ENCODE measurements around the gene ADNP2. TPM values are rescaled to one million over a fixed set of nuclear protein-coding genes. Genes with fewer than 3 reads are reported as not detected.

ADNP2 gene
- total RNA-seq, 4 donors from 2014 or later = 16.0 to 30.1 (median 22.3) TPM

- TF ChIP-seq EP300 (IDR thresholded peaks at IDR 0.05; ENCODE audit: low read depth) = no peak
- TF ChIP-seq POLR2A (IDR thresholded peaks at IDR 0.05) = no peak
- no peak for TF ChIP-seq POLR2AphosphoS5 (IDR thresholded peaks at IDR 0.05)
- no peak for TF ChIP-seq CTCF (IDR thresholded peaks at IDR 0.05)
- intact Hi-C loops (cut with DNase I; ENCODE audit: low total_unique reads) = no loop called here
- peaks cover 0 to 17% (median 10%) of the 10 kb centered on the region in 4 donors for H3K4me1 ChIP-seq
- WGBS, 2 donors (ENCODE audit: low coverage in 1 of 2) = 64 to 69% methylated on average over 10 of the region's 10 CpGs
- no peaks in the 10 kb centered on the region for H3K9me3 ChIP-seq
- H3K27ac ChIP-seq = peak overlapping the region in 2 of 4 donors; percentile 86 to 90
- no peaks in the 10 kb centered on the region for H3K27me3 ChIP-seq
- H3K4me3 ChIP-seq = no peak overlapping the region
- H3K36me3 ChIP-seq = no peaks in the 10 kb centered on the region
- in situ Hi-C loops (cut with MboI; ENCODE audit: low pct_ligation_motif_present in 1 of 4, low pct_unique_long_range_greater_than_20kb in 1 of 4, low sequenced_read_pairs in 3 of 4) = no loop called here
- no peak for DNase-seq
Observed at GRCh38 chr18:80107426-80107825, 1.6 kb upstream of the ADNP2 start.

- H3K4me1 ChIP-seq = peaks cover 0 to 24% (median 10%) of the 10 kb centered on the region in 4 donors
- no peaks in the 10 kb centered on the region for H3K36me3 ChIP-seq
- no peak for TF ChIP-seq POLR2AphosphoS5 (IDR thresholded peaks at IDR 0.05)
- TF ChIP-seq CTCF (IDR thresholded peaks at IDR 0.05) = no peak
- TF ChIP-seq POLR2A (IDR thresholded peaks at IDR 0.05) = no peak
- TF ChIP-seq EP300 (IDR thresholded peaks at IDR 0.05; ENCODE audit: low read depth) = no peak
- no peak for DNase-seq
- no peaks in the 10 kb centered on the region for H3K27me3 ChIP-seq
- intact Hi-C loops (cut with DNase I; ENCODE audit: low total_unique reads) (loop anchor here (2.0 kb wide), 1 partner anchor 73 kb away; the partner anchor contains the start of gene RBFA), in situ Hi-C loops (cut with MboI; ENCODE audit: low pct_ligation_motif_present in 1 of 4, low pct_unique_long_range_greater_than_20kb in 1 of 4, low sequenced_read_pairs in 3 of 4) (no loop called here)
- H3K27ac ChIP-seq = peak overlapping the region; percentile 86 to 90 (median 88)
- no peaks in the 10 kb centered on the region for H3K9me3 ChIP-seq
- WGBS, 2 donors (ENCODE audit: low coverage in 1 of 2) = 50 to 94% methylated on average over 2 to 23 of the region's 23 CpGs
- H3K4me3 ChIP-seq = no peak overlapping the region
Observed at GRCh38 chr18:80108121-80108536, 933 bp upstream of the ADNP2 start.

- peak overlapping the region; percentile 86 to 90 (median 88) for H3K27ac ChIP-seq
- intact Hi-C loops (cut with DNase I; ENCODE audit: low total_unique reads) = loop anchor here (2.0 kb wide), 1 partner anchor 75 kb away; the partner anchor contains the start of gene RBFA
- H3K27me3 ChIP-seq = no peaks in the 10 kb centered on the region
- H3K9me3 ChIP-seq = no peaks in the 10 kb centered on the region
- H3K4me1 ChIP-seq = peaks cover 0 to 24% (median 10%) of the 10 kb centered on the region in 4 donors
- in situ Hi-C loops (cut with MboI; ENCODE audit: low pct_ligation_motif_present in 1 of 4, low pct_unique_long_range_greater_than_20kb in 1 of 4, low sequenced_read_pairs in 3 of 4) = no loop called here
- peak; percentile 46 for DNase-seq
- no peaks in the 10 kb centered on the region for H3K36me3 ChIP-seq
- 1 to 3% methylated on average over 10 to 26 of the region's 34 CpGs for WGBS, 2 donors (ENCODE audit: low coverage in 1 of 2)
- TF ChIP-seq CTCF (IDR thresholded peaks at IDR 0.05) (no peak), EP300 (IDR thresholded peaks at IDR 0.05; ENCODE audit: low read depth) (no peak), POLR2AphosphoS5 (IDR thresholded peaks at IDR 0.05) (no peak), POLR2A (IDR thresholded peaks at IDR 0.05) (no peak)
- peak overlapping the region; percentile 78 to 92 (median 90) for H3K4me3 ChIP-seq
Observed at GRCh38 chr18:80109676-80110078, 615 bp downstream of the ADNP2 start.

- Histone ChIP-seq H3K4me1 (peaks cover 0 to 24% (median 10%) of the 10 kb centered on the region in 4 donors), H3K27ac (no peak overlapping the region)
Observed at GRCh38 chr18:80112624-80113248, 3.7 kb downstream of the ADNP2 start.

More at GRCh38 chr18:80112624-80113248, 3.7 kb downstream of the ADNP2 start:
- H3K27me3 ChIP-seq = no peaks in the 10 kb centered on the region
- no peak for DNase-seq
- H3K4me3 ChIP-seq = no peak overlapping the region
- intact Hi-C loops (cut with DNase I; ENCODE audit: low total_unique reads) (no loop called here), in situ Hi-C loops (cut with MboI; ENCODE audit: low pct_ligation_motif_present in 1 of 4, low pct_unique_long_range_greater_than_20kb in 1 of 4, low sequenced_read_pairs in 3 of 4) (no loop called here)
- no peaks in the 10 kb centered on the region for H3K9me3 ChIP-seq
- WGBS, 2 donors (ENCODE audit: low coverage in 1 of 2) = 21 to 26% methylated on average over 1 of the region's 1 CpG
- no peak for TF ChIP-seq CTCF (IDR thresholded peaks at IDR 0.05)
- TF ChIP-seq POLR2A (IDR thresholded peaks at IDR 0.05) = no peak
- TF ChIP-seq EP300 (IDR thresholded peaks at IDR 0.05; ENCODE audit: low read depth) = no peak
- TF ChIP-seq POLR2AphosphoS5 (IDR thresholded peaks at IDR 0.05) = no peak
- H3K36me3 ChIP-seq = no peaks in the 10 kb centered on the region

All from transverse colon (tissue), 4 donors.